Trophoblast cell (in vitro differentiated cells and primary cell): ENCODE measurements around the gene ZNF423.

Source experiments
- DNase-seq, 2 donors: peaks; one replicate each; pipeline ENCODE4 v3.0.0-alpha.2; 2016
- H2AFZ ChIP-seq: 2 replicates; pipeline ENCODE4 v1.6.1; 2013; ENCODE audit warnings: low read length, moderate library complexity, mild to moderate bottlenecking; ENCODE audit not compliant: insufficient read depth, poor library complexity
- H2AK5ac ChIP-seq: 2 replicates; pipeline ENCODE4 v1.6.1; 2013; ENCODE audit warnings: mild to moderate bottlenecking, low read length
- H2BK120ac ChIP-seq: 2 replicates; pipeline ENCODE4 v1.6.1; 2013; ENCODE audit warnings: low read length, mild to moderate bottlenecking, moderate library complexity; ENCODE audit not compliant: insufficient read depth, poor library complexity
- H2BK12ac ChIP-seq: 2 replicates; pipeline ENCODE4 v1.6.1; 2013; ENCODE audit warnings: mild to moderate bottlenecking, low read length, moderate library complexity
- H2BK5ac ChIP-seq: 2 replicates; pipeline ENCODE4 v1.6.1; 2013; ENCODE audit warnings: low read length, low read depth, moderate library complexity, mild to moderate bottlenecking; ENCODE audit not compliant: poor library complexity
- H3K14ac ChIP-seq: 2 replicates; pipeline ENCODE4 v1.6.1; 2013; ENCODE audit warnings: mild to moderate bottlenecking, low read length
- H3K18ac ChIP-seq: 2 replicates; pipeline ENCODE4 v1.6.1; 2013; ENCODE audit warnings: mild to moderate bottlenecking, low read length
- H3K23ac ChIP-seq: 2 replicates; pipeline ENCODE4 v1.6.1; 2013; ENCODE audit warnings: low read length
- H3K27ac ChIP-seq: 2 replicates; pipeline ENCODE4 v1.5.1; 2013; ENCODE audit warnings: low read depth, mild to moderate bottlenecking, inconsistent platforms, low read length, moderate library complexity
- H3K27me3 ChIP-seq: 2 replicates; pipeline ENCODE4 v1.6.1; 2013; ENCODE audit warnings: inconsistent platforms, mild to moderate bottlenecking, low read length, moderate library complexity; ENCODE audit not compliant: insufficient read depth
- H3K36me3 ChIP-seq, 2 experiments: 1 replicate in 1 of 2; 2 replicates in 1 of 2; pipeline ENCODE4 v1.6.1; 2013; ENCODE audit warnings: low read length in 2 of 2, mild to moderate bottlenecking in 2 of 2, moderate library complexity in 1 of 2; ENCODE audit not compliant: insufficient read depth in 2 of 2, control insufficient read depth in 1 of 2
- H3K4ac ChIP-seq: 2 replicates; pipeline ENCODE4 v1.6.1; 2013; ENCODE audit warnings: low read depth, mild to moderate bottlenecking, low read length, moderate library complexity
- H3K4me1 ChIP-seq, 2 experiments: 1 replicate in 1 of 2; 2 replicates in 1 of 2; pipeline ENCODE4 v1.6.1; 2013; ENCODE audit warnings: low read length in 2 of 2, mild to moderate bottlenecking in 2 of 2, moderate library complexity in 1 of 2; ENCODE audit not compliant: insufficient read depth in 2 of 2, control insufficient read depth in 1 of 2
- H3K4me2 ChIP-seq: 2 replicates; pipeline ENCODE4 v1.6.1; 2013; ENCODE audit warnings: inconsistent platforms, mild to moderate bottlenecking, low read length, moderate library complexity
- H3K4me3 ChIP-seq: 2 replicates; pipeline ENCODE4 v1.5.1; 2013; ENCODE audit warnings: mild to moderate bottlenecking, low read depth, low read length, inconsistent platforms
- H3K79me1 ChIP-seq: one replicate; pipeline ENCODE4 v1.6.1; 2013; ENCODE audit warnings: low read length
- H3K79me2 ChIP-seq: 2 replicates; pipeline ENCODE4 v1.6.1; 2013; ENCODE audit warnings: low read length, mild to moderate bottlenecking; ENCODE audit not compliant: control insufficient read depth, insufficient read depth, poor library complexity
- H3K9ac ChIP-seq: 2 replicates; pipeline ENCODE4 v1.6.1; 2013; ENCODE audit warnings: mild to moderate bottlenecking, low read length
- H3K9me3 ChIP-seq: 2 replicates; pipeline ENCODE4 v1.6.1; 2013; ENCODE audit warnings: low read depth, mild to moderate bottlenecking, control low read depth, inconsistent platforms, low read length; ENCODE audit not compliant: insufficient read depth
- H4K12ac ChIP-seq: 2 replicates; pipeline ENCODE4 v1.6.1; 2013; ENCODE audit warnings: low read depth, mild to moderate bottlenecking, low read length, moderate library complexity
- H4K8ac ChIP-seq: 2 replicates; pipeline ENCODE4 v1.6.1; 2013; ENCODE audit warnings: low read depth, mild to moderate bottlenecking, low read length, moderate library complexity
- H4K91ac ChIP-seq: one replicate; pipeline ENCODE4 v1.6.1; 2013; ENCODE audit warnings: low read depth, mild to moderate bottlenecking, low read length, moderate library complexity
- WGBS: extraction: QIAGEN DNeasy Blood & Tissue Kit; methylation state at CpG from one replicate; pipeline ENCODE4 v1.1.7; 2013; ENCODE audit warnings: missing lambda C conversion rate; ENCODE audit not compliant: insufficient read length, insufficient coverage; ENCODE audit errors: extremely low coverage; 5-methylcytosine and 5-hydroxymethylcytosine counted together

Gene ZNF423

GRCh38 chr16:49763826-49764225 is 92.1 kb downstream of the ZNF423 start:
- no peak overlapping the region for H2BK12ac ChIP-seq
- H2BK120ac ChIP-seq: no peak overlapping the region
- no peaks in the 10 kb centered on the region for H3K27me3 ChIP-seq
- peaks cover 0 to 2% of the 10 kb centered on the region in 2 experiments for H3K36me3 ChIP-seq
- H3K14ac ChIP-seq: no peak overlapping the region
- H3K4me3 ChIP-seq: no peak overlapping the region
- H3K79me1 ChIP-seq: no peaks in the 10 kb centered on the region
- no peak overlapping the region for H3K23ac ChIP-seq
- DNase-seq: no peak
- no peak overlapping the region for H4K8ac ChIP-seq
- no peak overlapping the region for H2AK5ac ChIP-seq
- no peak overlapping the region for H3K9ac ChIP-seq
- WGBS: no CpG with 5 or more reads among the region's 10 CpGs
- no peak overlapping the region for H3K4me2 ChIP-seq
- H3K79me2 ChIP-seq: no peaks in the 10 kb centered on the region
- no peak overlapping the region for H2AFZ ChIP-seq
- no peak overlapping the region for H3K18ac ChIP-seq
- H4K91ac ChIP-seq: no peak overlapping the region
- H3K4me1 ChIP-seq: peaks cover 2 to 11% of the 10 kb centered on the region in 2 experiments
- H3K27ac ChIP-seq: peak overlapping the region; percentile 28
- no peak overlapping the region for H3K4ac ChIP-seq
- H3K9me3 ChIP-seq: peaks cover 3% of the 10 kb centered on the region
- H2BK5ac ChIP-seq: no peak overlapping the region
- no peak overlapping the region for H4K12ac ChIP-seq

- peak overlapping the region; percentile 10 for H3K4me3 ChIP-seq
- no peaks in the 10 kb centered on the region for H3K79me2 ChIP-seq
- H2BK120ac ChIP-seq: no peak overlapping the region
- H3K27ac ChIP-seq: no peak overlapping the region
- peaks cover 5 to 16% of the 10 kb centered on the region in 2 experiments for H3K4me1 ChIP-seq
- H4K12ac ChIP-seq: no peak overlapping the region
- H2BK12ac ChIP-seq: no peak overlapping the region
- no peaks in the 10 kb centered on the region for H3K36me3 ChIP-seq
- H3K4me2 ChIP-seq: no peak overlapping the region
- no peaks in the 10 kb centered on the region for H3K79me1 ChIP-seq
- H4K91ac ChIP-seq: no peak overlapping the region
- no peak overlapping the region for H3K9ac ChIP-seq
- peaks cover 3% of the 10 kb centered on the region for H3K9me3 ChIP-seq
- H2AK5ac ChIP-seq: no peak overlapping the region
- H2BK5ac ChIP-seq: no peak overlapping the region
- peak overlapping the region; percentile 37 for H3K18ac ChIP-seq
- no peak overlapping the region for H2AFZ ChIP-seq
- no CpG with 5 or more reads among the region's 7 CpGs for WGBS
- H4K8ac ChIP-seq: no peak overlapping the region
- no peak overlapping the region for H3K4ac ChIP-seq
- H3K27me3 ChIP-seq: no peaks in the 10 kb centered on the region
- no peak overlapping the region for H3K14ac ChIP-seq
- no peak for DNase-seq
- no peak overlapping the region for H3K23ac ChIP-seq
Observed at GRCh38 chr16:49760815-49761214, 95.1 kb downstream of the ZNF423 start.

DNA sequence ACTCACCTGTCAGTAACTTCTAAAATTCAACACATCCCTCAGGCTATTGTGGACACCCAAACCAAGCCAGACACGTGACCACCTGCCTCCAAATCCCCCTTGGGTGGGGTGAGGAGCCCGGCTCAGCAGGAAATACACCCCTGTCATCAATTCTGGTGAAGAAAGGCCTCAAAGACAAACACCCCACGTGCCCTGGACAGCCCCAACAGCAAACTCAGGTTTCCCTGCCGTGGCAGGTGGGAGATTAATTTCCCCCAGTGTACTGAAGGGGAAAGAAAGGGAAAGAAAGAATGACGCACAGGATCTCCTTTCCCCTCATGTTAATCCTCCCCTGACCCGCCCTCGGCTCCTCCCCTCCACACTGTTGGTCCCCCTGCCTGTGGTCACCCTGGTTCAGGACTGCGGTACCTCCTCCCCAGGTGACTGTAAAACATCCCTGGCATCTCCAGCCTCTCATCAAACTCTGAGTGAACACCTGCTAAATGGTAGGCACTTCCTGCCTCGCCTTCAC is 98.3 kb downstream of the ZNF423 start:
- Histone ChIP-seq H4K12ac (no peak overlapping the region), H3K79me1 (peaks cover 4% of the 10 kb centered on the region), H3K18ac (no peak overlapping the region), H2AK5ac (no peak overlapping the region), H3K9me3 (peaks cover 3% of the 10 kb centered on the region), H3K23ac (no peak overlapping the region), H3K4ac (no peak overlapping the region), H3K9ac (no peak overlapping the region), H2BK5ac (no peak overlapping the region), H3K27ac (no peak overlapping the region), H3K14ac (no peak overlapping the region), H4K8ac (no peak overlapping the region), H3K79me2 (peaks cover 2% of the 10 kb centered on the region), H4K91ac (no peak overlapping the region), H3K27me3 (no peaks in the 10 kb centered on the region), H2BK120ac (no peak overlapping the region), H2BK12ac (no peak overlapping the region), H3K36me3 (no peaks in the 10 kb centered on the region), H2AFZ (no peak overlapping the region), H3K4me2 (no peak overlapping the region), H3K4me1 (peaks cover 12 to 19% of the 10 kb centered on the region in 2 experiments), H3K4me3 (no peak overlapping the region)
- DNase-seq: no peak
- WGBS: no CpG with 5 or more reads among the region's 9 CpGs

- Histone ChIP-seq H3K14ac (no peak overlapping the region), H3K23ac (no peak overlapping the region), H3K18ac (no peak overlapping the region), H4K8ac (no peak overlapping the region), H2BK120ac (no peak overlapping the region), H3K79me2 (peaks cover 2% of the 10 kb centered on the region), H2BK5ac (no peak overlapping the region), H3K4me3 (no peak overlapping the region), H3K79me1 (peaks cover 4% of the 10 kb centered on the region), H3K4ac (no peak overlapping the region), H3K36me3 (no peaks in the 10 kb centered on the region), H3K27me3 (no peaks in the 10 kb centered on the region), H3K27ac (no peak overlapping the region), H2AK5ac (no peak overlapping the region), H4K91ac (no peak overlapping the region), H4K12ac (no peak overlapping the region), H3K4me1 (peaks cover 12 to 16% of the 10 kb centered on the region in 2 experiments), H3K9me3 (peaks cover 3% of the 10 kb centered on the region), H3K4me2 (no peak overlapping the region), H2AFZ (no peak overlapping the region), H3K9ac (no peak overlapping the region), H2BK12ac (no peak overlapping the region)
- peak in 1 of 2 donors; percentile 20 for DNase-seq
- no CpG with 5 or more reads among the region's 10 CpGs for WGBS
Observed at GRCh38 chr16:49756775-49757558, 98.9 kb downstream of the ZNF423 start.
